Heart left ventricle (tissue), 16 donors: ENCODE results near the gene MCU. TPM values are rescaled to one million over a fixed set of nuclear protein-coding genes. Genes with fewer than 3 reads are reported as not detected.

Source experiments
- ATAC-seq, 4 donors: fragments of 200-7000 bp; cut with Tn5 transposase; one replicate each; pipeline ENCODE4 v1.9.1; 2020 to 2022; ENCODE audit warnings: moderate library complexity in 4 of 4, mild to moderate bottlenecking in 3 of 4, moderate number of reproducible peaks in 1 of 4
- DNase-seq, 5 donors: peaks; one replicate each; pipeline ENCODE4 v3.0.0-alpha.2; 2020
- H3K27ac ChIP-seq, 12 donors: fragments of 200-600 bp; sonication (generic) in 4 of 12; one replicate each; pipeline versions ENCODE4 v1.5.0 to v1.8.0; 2016 to 2022; ENCODE audit warnings: mild to moderate bottlenecking in 2 of 12
- H3K27me3 ChIP-seq, 9 donors: fragments of 200-600 bp; sonication (generic) in 2 of 9; one replicate each; pipeline versions ENCODE4 v1.5.1 to v1.8.0; 2016 to 2022; ENCODE audit warnings: mild to moderate bottlenecking in 3 of 9
- H3K36me3 ChIP-seq, 9 donors: fragments of 200-600 bp; sonication (generic) in 2 of 9; one replicate each; pipeline versions ENCODE4 v1.5.0 to v1.8.0; 2018 to 2022; ENCODE audit warnings: mild to moderate bottlenecking in 2 of 9
- H3K4me1 ChIP-seq, 12 donors: fragments of 200-600 bp; sonication (generic) in 4 of 12; one replicate each; pipeline versions ENCODE4 v1.5.0 to v1.8.0; 2016 to 2022; ENCODE audit warnings: mild to moderate bottlenecking in 3 of 12
- H3K4me3 ChIP-seq, 12 donors: fragments of 200-600 bp; sonication (generic) in 4 of 12; one replicate each; pipeline versions ENCODE4 v1.5.0 to v1.8.0; 2017 to 2022; ENCODE audit warnings: mild to moderate bottlenecking in 9 of 12, moderate library complexity in 4 of 12
- H3K9me3 ChIP-seq, 12 donors: fragments of 200-600 bp; sonication (generic) in 4 of 12; one replicate each; pipeline versions ENCODE4 v1.5.0 to v1.8.0; 2016 to 2022; ENCODE audit warnings: mild to moderate bottlenecking in 1 of 12
- POLR2A ChIP-seq, 2 donors: fragments of 450-650 bp; IDR thresholded peaks; one replicate each; pipeline ENCODE4 v1.6.1; 2017; ENCODE audit warnings: antibody characterized with exemption in 2 of 2, mild to moderate bottlenecking in 2 of 2, moderate library complexity in 2 of 2
- WGBS, 4 donors: extraction: QIAGEN DNeasy Blood & Tissue Kit in 2 of 4; methylation state at CpG; one replicate each; pipeline versions ENCODE4 v1.1.5 to v1.1.7; 2013 to 2018; 5-methylcytosine and 5-hydroxymethylcytosine counted together
- intact Hi-C, 10 donors: fragments of 100-400 bp; cut with DNase I; formaldehyde crosslinking; loops; one replicate each; pipeline versions ENCODE4 v1.11.1 to v1.14.2; 2022
- polyA plus RNA-seq, 2 donors: library from polyadenylated mRNA; stranded (reverse); fragments of 200-250 nt; gene quantifications; one replicate each; pipeline ENCODE4 v1.2.3, GENCODE V29; 2013
- total RNA-seq, 9 donors: library from RNA; depleted of rRNA in 2 of 9; stranded (reverse); fragments of >200 nt in 2 of 9; fragmentation: NEBNext Ultra II Directional in 3 of 9; extraction: Animal tissue kit (Norgen Biotek cat#: 25700) in 3 of 9; gene quantifications; one replicate each; pipeline versions ENCODE4 v1.1.0 to v1.2.4, GENCODE V29; 2016 to 2023
- TF ChIP-seq, protein P1 (sequence below), 12 donors: fragments of 200-600 bp; sonication (generic) in 4 of 12; IDR thresholded peaks; one replicate each; pipeline versions ENCODE4 v1.5.0 to v1.8.0; 2018 to 2022; ENCODE audit warnings: antibody characterized with exemption in 12 of 12, mild to moderate bottlenecking in 5 of 12
- donor health status: ischemic (EF 13 %, LVEDD 7.1; RV severe dilation, severe dysfunction).
- donor health status: healthy with polysubstance abuse.
- donor health status: DM: no; HTN: yes; CAD: no.
- donor health status: DM: no; HTN: no; CAD: no.
- donor health status: ischemic (EF 25% LVEDD 6.9; RV normal size, moderate dysfunction).
- donor health status: ischemic (EF 25% LVEDD 5.7; RV mildly dilated, moderate dysfunction).
- donor health status: healthy.
- donor health status: DM: yes; HTN: yes; CAD: no.
- donor health status: ischemic (EF 35%, LVEDD 5.7; RV mildly dilated, moderate dysfunction).
- donor health status: nonischemic (EF 11% LVEDD 7.7; RV severe dilation, severe dysfunction).
- donor health status: DM: yes; HTN: yes; CAD: no.
- donor health status: PGD.
- donor health status: ischemic (EF 29% LVEDD 5.4; RV normal size, mild dysfunction).
- donor health status: nonischemic (EF 23%, LVEDD 6.1; RV moderate dilation, normal function).

Gene MCU
- total and polyA plus RNA-seq, 11 donors = 11.4 to 16.9 (median 13.6) TPM

- TF ChIP-seq, protein P1, sequence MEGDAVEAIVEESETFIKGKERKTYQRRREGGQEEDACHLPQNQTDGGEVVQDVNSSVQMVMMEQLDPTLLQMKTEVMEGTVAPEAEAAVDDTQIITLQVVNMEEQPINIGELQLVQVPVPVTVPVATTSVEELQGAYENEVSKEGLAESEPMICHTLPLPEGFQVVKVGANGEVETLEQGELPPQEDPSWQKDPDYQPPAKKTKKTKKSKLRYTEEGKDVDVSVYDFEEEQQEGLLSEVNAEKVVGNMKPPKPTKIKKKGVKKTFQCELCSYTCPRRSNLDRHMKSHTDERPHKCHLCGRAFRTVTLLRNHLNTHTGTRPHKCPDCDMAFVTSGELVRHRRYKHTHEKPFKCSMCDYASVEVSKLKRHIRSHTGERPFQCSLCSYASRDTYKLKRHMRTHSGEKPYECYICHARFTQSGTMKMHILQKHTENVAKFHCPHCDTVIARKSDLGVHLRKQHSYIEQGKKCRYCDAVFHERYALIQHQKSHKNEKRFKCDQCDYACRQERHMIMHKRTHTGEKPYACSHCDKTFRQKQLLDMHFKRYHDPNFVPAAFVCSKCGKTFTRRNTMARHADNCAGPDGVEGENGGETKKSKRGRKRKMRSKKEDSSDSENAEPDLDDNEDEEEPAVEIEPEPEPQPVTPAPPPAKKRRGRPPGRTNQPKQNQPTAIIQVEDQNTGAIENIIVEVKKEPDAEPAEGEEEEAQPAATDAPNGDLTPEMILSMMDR (IDR thresholded peaks at IDR 0.05) = no peak
- no peak for TF ChIP-seq POLR2A (IDR thresholded peaks at IDR 0.05)
- WGBS, 4 donors = 86 to 95% (median 91%) methylated on average over 5 of the region's 5 CpGs
- no peak for DNase-seq
- Histone ChIP-seq H3K4me1 (peaks cover 0 to 21% (median 7%) of the 10 kb centered on the region in 12 donors), H3K9me3 (no peaks in the 10 kb centered on the region), H3K4me3 (no peak overlapping the region), H3K27ac (no peak overlapping the region), H3K27me3 (no peaks in the 10 kb centered on the region), H3K36me3 (no peaks in the 10 kb centered on the region)
- intact Hi-C loops = no loop called here
- no peak for ATAC-seq
Measured at GRCh38 chr10:72730479-72730878, 38.5 kb downstream of the MCU start.

- 67 to 80% (median 74%) methylated on average over 4 of the region's 4 CpGs for WGBS, 4 donors
- Histone ChIP-seq H3K36me3 (no peaks in the 10 kb centered on the region), H3K4me3 (no peak overlapping the region), H3K9me3 (no peaks in the 10 kb centered on the region), H3K4me1 (peaks cover 0 to 34% (median 18%) of the 10 kb centered on the region in 12 donors), H3K27ac (no peak overlapping the region), H3K27me3 (no peaks in the 10 kb centered on the region)
- ATAC-seq (no peak), DNase-seq (no peak)
- TF ChIP-seq POLR2A (IDR thresholded peaks at IDR 0.05) = no peak
- TF ChIP-seq, protein P1 (IDR thresholded peaks at IDR 0.05) = no peak
- intact Hi-C loops = no loop called here
Measured at GRCh38 chr10:72731916-72732419, 40.0 kb downstream of the MCU start.

DNA sequence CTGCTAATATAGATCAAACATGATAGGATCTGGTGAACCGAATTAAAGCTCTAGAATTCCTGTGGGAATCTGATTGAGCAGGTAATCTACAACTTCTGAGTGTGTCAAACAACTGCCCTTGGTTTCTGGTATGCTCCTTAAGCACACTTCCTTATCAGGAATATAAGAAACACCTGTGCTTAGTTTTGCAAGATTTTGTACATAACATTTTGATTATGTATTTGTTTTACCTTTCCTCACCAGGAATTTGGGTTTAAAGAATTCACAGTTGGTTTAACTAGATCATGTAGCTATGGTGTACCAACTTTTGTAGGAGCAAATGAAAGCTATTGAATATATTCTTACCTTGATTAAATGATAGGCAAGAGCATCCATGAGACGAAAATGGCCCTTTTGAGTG lies 40.6 kb downstream of the MCU start:
- Histone ChIP-seq H3K27me3 (no peaks in the 10 kb centered on the region), H3K36me3 (no peaks in the 10 kb centered on the region), H3K27ac (no peak overlapping the region), H3K9me3 (no peaks in the 10 kb centered on the region), H3K4me3 (no peak overlapping the region), H3K4me1 (peaks cover 0 to 34% (median 19%) of the 10 kb centered on the region in 12 donors)
- intact Hi-C loops = no loop called here
- no peak for ATAC-seq
- DNase-seq = no peak
- TF ChIP-seq, protein P1 (IDR thresholded peaks at IDR 0.05) = no peak
- no peak for TF ChIP-seq POLR2A (IDR thresholded peaks at IDR 0.05)
- 78 to 90% (median 83%) methylated on average over 2 of the region's 2 CpGs for WGBS, 4 donors

DNA sequence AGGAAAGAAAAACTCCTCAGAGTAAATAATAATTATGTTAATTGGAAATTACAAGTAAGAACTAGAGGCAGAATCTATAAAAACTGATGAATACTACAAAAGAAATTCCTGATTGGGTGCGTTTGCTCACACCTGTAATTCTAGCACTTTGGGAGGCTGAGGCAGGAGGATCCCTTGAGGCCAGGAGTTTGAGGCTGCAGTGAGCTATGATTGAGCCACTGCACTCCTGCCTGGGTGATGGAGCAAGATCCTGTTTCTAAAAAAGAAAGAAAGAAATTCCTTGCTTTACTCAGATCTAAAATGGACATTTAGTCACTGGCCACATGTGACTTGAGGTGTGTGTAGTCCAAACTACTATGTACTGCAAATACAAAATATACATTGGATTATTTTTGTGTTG lies 42.0 kb downstream of the MCU start:
- no peak for TF ChIP-seq POLR2A (IDR thresholded peaks at IDR 0.05)
- TF ChIP-seq, protein P1 (IDR thresholded peaks at IDR 0.05) = no peak
- Histone ChIP-seq H3K27ac (no peak overlapping the region), H3K9me3 (no peaks in the 10 kb centered on the region), H3K36me3 (no peaks in the 10 kb centered on the region), H3K4me3 (no peak overlapping the region), H3K4me1 (peaks cover 0 to 47% (median 33%) of the 10 kb centered on the region in 12 donors), H3K27me3 (no peaks in the 10 kb centered on the region)
- WGBS, 4 donors = 97 to 100% (median 99%) methylated on average over 1 of the region's 1 CpG
- DNase-seq (no peak), ATAC-seq (no peak)
- intact Hi-C loops = no loop called here
